CD4-positive, alpha-beta T cell treated with Interleukin-12 subunit alpha and Interleukin-12 subunit beta, for 1 hour (primary cell): ENCODE data around the gene BRI3.

Experiments used
- DNase-seq: peaks from one replicate; pipeline ENCODE4 v3.0.0-alpha.2; 2020

BRI3 gene

DNA sequence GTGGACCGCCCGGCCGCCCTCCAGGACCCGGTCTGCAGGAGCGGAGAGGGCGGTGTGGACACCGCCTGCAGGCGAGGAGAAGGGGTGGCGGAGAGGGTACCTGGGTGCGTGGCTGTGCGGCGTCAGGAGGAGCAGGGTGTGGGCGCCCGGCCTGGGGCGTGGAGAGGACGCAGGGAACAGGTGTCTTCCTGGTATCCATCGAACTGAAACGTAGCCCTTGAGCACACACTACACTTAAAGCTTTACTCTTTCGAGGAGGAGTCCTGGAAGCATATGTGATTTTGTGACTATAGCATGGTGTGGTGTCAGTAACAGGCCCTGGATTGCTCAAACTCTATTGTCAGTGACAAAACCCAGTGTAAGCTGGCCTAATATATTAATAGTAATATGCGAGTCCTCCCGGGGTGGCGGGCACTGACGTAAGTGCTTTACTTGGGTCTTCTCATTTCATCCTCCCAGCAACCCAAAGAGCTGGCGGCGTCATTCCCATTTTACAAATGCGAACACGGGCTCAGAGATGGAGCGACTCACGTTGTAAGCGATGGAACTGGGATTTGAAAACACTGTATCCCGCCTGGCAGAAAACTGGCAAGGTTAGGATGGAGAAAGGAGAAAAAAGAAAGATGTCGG is 28.9 kb upstream of the BRI3 start:
- DNase-seq: no peak

DNA sequence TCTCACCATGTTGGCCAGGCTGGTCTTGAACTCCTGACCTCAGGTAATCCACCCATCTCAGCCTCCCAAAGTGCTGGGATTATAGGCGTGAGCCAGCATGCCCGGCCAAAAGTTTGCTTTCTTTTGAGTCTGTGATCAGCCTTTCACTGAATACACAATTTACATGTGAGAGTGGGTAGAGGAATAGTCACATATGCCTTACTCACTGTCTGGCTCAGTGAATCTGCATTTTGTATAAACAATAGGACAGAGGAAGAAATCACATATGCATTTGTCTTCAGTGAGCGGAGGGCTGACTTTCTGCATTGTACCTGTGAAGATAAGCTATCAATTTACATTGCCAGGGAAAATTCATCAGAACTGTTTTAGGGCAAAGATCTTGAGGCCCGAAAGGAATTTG is 27.0 kb upstream of the BRI3 start:
- DNase-seq: no peak

DNA sequence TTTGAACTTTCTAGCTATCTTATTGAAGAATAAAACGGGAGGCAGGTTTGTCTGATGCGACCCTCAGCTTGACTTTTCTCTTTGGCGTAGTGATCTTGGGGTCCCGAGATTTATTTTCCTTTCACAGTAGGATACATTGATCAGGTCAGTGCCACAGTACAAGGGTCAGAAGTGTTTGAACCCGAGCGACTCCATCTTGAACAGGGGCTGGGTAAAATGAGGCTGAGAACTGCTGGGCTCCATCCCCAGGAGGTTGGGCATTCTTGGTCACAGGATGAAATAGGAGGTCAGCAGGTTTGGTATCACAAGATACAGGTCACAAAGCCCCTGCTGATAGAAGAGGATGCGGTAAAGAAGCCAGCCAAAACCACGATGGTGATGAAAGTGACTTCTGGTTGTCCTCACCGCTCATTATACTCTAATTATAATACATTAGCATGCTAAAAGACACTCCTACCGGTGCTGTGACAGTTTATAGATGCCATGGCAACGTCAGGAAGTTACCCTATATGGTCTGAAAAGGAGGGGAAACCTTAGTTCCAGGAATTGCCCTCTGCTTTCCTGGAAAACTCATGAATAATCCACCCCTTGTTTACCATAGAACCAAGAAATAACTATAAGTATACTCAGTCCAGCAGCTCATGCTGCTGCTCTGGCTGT is 26.4 kb upstream of the BRI3 start:
- DNase-seq: peak; percentile 34

DNA sequence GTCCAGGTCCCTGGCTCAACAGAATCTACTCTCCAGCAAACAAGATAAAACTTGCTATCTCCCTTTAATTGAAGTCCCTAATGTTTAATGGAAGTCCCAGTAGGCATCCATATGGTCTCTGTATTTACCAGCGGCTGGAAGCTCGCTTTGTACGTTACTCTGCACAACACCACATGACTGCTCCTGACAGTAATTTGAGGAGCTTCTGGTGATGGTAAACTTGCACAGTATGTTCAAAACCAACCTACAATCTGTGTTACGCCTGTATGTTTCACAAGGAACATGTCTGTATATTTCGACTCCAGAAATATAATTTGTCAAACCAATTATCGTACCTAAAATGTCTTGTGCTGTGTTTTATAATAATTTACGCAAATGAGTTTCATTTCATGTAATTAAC is 25.1 kb upstream of the BRI3 start:
- DNase-seq: no peak

DNA sequence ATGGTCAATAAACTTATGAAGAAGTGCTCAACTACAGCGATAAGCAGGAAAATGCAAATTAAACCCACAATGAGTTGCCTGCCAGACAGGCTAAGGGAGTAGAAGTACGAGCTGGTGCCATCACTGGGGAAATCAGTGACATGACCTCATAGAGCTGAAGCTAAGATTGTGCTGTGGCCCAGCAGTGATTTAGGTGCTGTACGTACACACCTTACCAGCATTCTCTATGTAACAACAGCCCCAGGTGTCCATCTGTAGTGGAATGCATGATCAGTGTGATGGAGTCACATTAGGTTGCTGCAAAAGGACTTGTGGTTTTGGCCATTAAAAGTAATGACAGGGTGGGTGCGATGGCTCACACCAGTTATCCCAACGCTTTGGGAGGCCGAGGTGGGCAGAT is 23.8 kb upstream of the BRI3 start:
- DNase-seq: no peak

DNA sequence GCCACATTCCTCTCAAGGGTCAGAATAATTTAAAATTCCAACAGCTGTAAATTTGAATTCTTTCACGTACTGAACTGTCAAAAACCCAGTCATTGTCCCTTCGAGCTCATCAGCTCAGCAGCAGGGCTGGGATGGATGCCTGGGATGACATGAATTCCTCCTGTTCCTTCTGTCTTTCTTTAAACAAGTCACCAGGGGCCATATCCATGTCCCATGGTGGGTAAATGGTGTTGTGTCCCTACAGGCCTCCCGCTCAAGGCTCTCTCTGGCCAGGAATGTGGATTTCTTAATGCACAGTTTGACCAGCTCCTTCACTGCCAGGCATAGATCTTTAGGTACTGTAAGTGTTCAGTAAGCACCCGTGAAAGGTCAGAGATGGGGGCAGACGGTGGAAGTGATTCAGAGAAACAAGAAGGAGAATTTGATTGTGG is 15.6 kb upstream of the BRI3 start:
- no peak for DNase-seq

DNA sequence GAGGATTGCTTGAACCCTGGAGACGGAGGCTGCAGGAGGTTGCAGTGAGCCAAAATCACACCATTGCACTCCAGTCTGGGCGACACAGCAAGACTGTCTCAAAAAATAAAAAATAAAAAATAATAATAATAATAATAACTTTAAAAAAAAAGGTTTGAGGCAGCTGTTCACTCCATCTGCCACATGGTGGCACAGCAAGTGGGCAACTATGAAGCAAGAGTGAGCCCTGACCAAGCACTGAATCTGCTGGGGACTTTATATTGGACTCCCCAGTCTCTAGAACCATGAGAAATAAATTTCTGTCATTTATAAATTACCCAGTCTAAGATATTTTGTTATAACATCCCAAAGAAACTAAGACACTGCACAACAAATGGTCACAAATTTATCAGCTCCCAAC is 14.6 kb upstream of the BRI3 start:
- no peak for DNase-seq

GRCh38 chr7:98267303-98267702 is 14.2 kb upstream of the BRI3 start:
- no peak for DNase-seq

GRCh38 chr7:98276241-98276761 is 5.2 kb upstream of the BRI3 start:
- DNase-seq: no peak

GRCh38 chr7:98278408-98278807 is 3.1 kb upstream of the BRI3 start:
- no peak for DNase-seq

DNA sequence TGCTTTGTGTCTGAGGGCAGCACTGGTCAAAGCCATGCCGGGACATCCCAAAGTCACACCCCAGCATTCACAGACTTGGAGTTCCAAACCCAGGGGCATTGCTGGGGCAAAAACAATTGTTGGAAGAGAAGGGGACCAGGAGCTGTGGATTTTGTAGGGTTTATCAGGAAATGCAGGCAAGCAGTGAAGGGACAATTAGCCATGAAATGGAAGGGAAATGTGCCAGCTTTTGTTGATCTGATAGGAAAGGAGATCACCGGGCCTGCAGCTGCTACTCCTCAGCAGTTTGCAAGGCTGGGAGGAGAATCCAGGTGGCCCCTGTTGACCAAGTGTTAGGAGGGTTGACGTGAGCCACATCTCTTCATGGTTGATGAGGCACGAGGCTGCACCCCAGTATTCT is 2.5 kb upstream of the BRI3 start:
- DNase-seq: no peak

- no peak for DNase-seq
Observed at GRCh38 chr7:98280296-98280695, 1.2 kb upstream of the BRI3 start.

- DNase-seq: no peak
Observed at GRCh38 chr7:98281757-98282606, 496 bp downstream of the BRI3 start.

DNA sequence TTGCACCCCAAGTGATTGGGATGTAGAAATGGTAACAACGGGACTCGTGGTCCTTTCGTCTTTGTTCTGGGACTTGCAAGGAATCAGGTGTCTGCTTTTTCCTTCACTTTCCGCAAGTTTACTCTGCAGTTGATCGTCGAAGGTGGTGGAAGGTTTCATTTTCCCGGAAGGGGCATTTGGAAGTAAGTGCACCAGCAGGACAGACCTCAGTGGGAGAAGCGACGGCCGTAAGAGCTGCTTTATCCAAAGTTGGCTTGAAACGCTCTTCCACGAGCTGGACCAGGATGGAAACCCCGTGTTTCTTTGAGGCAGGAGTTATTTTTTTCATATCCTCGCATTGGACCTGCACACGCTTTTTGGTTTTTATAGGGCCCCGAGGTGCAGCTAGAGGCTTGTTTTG is 1.2 kb downstream of the BRI3 start:
- no peak for DNase-seq

- peak; percentile 15 for DNase-seq
Observed at GRCh38 chr7:98283127-98283886, 1.8 kb downstream of the BRI3 start.

GRCh38 chr7:98283887-98284222 is 2.4 kb downstream of the BRI3 start:
- no peak for DNase-seq

GRCh38 chr7:98284335-98285036 is 3.0 kb downstream of the BRI3 start:
- DNase-seq: no peak

- no peak for DNase-seq
Observed at GRCh38 chr7:98285157-98286092, 3.9 kb downstream of the BRI3 start.

GRCh38 chr7:98286093-98286539 is 4.6 kb downstream of the BRI3 start:
- no peak for DNase-seq

- no peak for DNase-seq
Observed at GRCh38 chr7:98286701-98287485, 5.4 kb downstream of the BRI3 start.
